K562 (cell line): ENCODE data around the gene SUPT5H. TPM values are rescaled to one million over a fixed set of nuclear protein-coding genes. Genes with fewer than 3 reads are reported as not detected.

Source experiments
- CBFA2T3 ChIP-seq: fragments of 450-650 bp; IDR thresholded peaks from 2 replicates; pipeline ENCODE4 v1.6.1; 2017
- CBX2 ChIP-seq: fragments of 200-600 bp; sonication (generic); IDR thresholded peaks from one replicate; pipeline ENCODE4 v1.6.1; 2012; ENCODE audit warnings: mild to moderate bottlenecking, low read length, inconsistent platforms; ENCODE audit not compliant: insufficient read depth, poor library complexity, severe bottlenecking
- CREB5 ChIP-seq: fragments of 250-450 bp; sonication (Bioruptor Pico); IDR thresholded peaks from 2 replicates; pipeline ENCODE4 v1.5.0; 2020; ENCODE audit warnings: mild to moderate bottlenecking
- CTBP1 ChIP-seq: fragments of 450-650 bp; IDR thresholded peaks from 2 replicates; pipeline ENCODE4 v1.6.1; 2016; ENCODE audit warnings: borderline replicate concordance
- EP300 ChIP-seq: IDR thresholded peaks from 2 replicates; pipeline ENCODE4 v1.6.1; 2012; ENCODE audit warnings: low read length, improper control_type of control experiment
- ESRRB ChIP-seq: fragments of 250-450 bp; sonication (Bioruptor Pico); IDR thresholded peaks from 2 replicates; pipeline ENCODE4 v1.5.0; 2020; ENCODE audit warnings: mild to moderate bottlenecking, moderate library complexity, borderline replicate concordance
- ETV5 ChIP-seq: sonication (generic); formaldehyde crosslinking; IDR thresholded peaks from 2 replicates; pipeline ENCODE4 v1.4.0; 2020; ENCODE audit warnings: low read depth, mild to moderate bottlenecking, missing genetic modification reagents
- FOXP1 ChIP-seq: sonication (generic); formaldehyde crosslinking; IDR thresholded peaks from 2 replicates; pipeline ENCODE4 v1.8.0; 2022; ENCODE audit warnings: mild to moderate bottlenecking, missing genetic modification reagents
- GMEB1 ChIP-seq: fragments of 250-450 bp; sonication (Bioruptor Pico); IDR thresholded peaks from 2 replicates; pipeline ENCODE4 v1.4.0; 2020; ENCODE audit warnings: mild to moderate bottlenecking
- GTF2A2 ChIP-seq: IDR thresholded peaks from 2 replicates; pipeline ENCODE4 v1.6.1; 2016; ENCODE audit warnings: mild to moderate bottlenecking, missing genetic modification characterization, missing compliant biosample characterization
- PHTF2 ChIP-seq: fragments of 250-450 bp; sonication (Bioruptor Pico); IDR thresholded peaks from 2 replicates; pipeline ENCODE4 v1.5.0; 2021; ENCODE audit warnings: mild to moderate bottlenecking
- PPARD ChIP-seq: fragments of 250-450 bp; sonication (Bioruptor Pico); IDR thresholded peaks from 2 replicates; pipeline ENCODE4 v1.8.0; 2022; ENCODE audit warnings: inconsistent platforms, mild to moderate bottlenecking, moderate library complexity
- RAD51 ChIP-seq: fragments of 450-650 bp; IDR thresholded peaks from 2 replicates; pipeline ENCODE4 v1.7.1; 2016; ENCODE audit warnings: low read depth, mild to moderate bottlenecking, borderline replicate concordance
- RCOR1 ChIP-seq, 2 experiments: IDR thresholded peaks; 2 replicates each; pipeline ENCODE4 v1.6.1; 2012; ENCODE audit warnings: low read depth in 2 of 2, low read length in 2 of 2, borderline replicate concordance in 1 of 2, improper control_type of control experiment in 1 of 2
- RNF2 ChIP-seq: sonication (generic); IDR thresholded peaks from 2 replicates; pipeline ENCODE4 v1.6.1; 2016
- THRA ChIP-seq: fragments of 450-650 bp; IDR thresholded peaks from 2 replicates; pipeline ENCODE4 v1.6.1; 2017; ENCODE audit warnings: mild to moderate bottlenecking, moderate library complexity
- USF2 ChIP-seq: sonication (generic); formaldehyde crosslinking; IDR thresholded peaks from 2 replicates; pipeline ENCODE4 v1.5.0; 2020; ENCODE audit warnings: missing genetic modification reagents
- ZBTB34 ChIP-seq: fragments of 250-450 bp; sonication (Bioruptor Pico); IDR thresholded peaks from 2 replicates; pipeline ENCODE4 v1.8.0; 2021; ENCODE audit warnings: mild to moderate bottlenecking, moderate library complexity
- ZNF354B ChIP-seq: fragments of 250-450 bp; sonication (Bioruptor Pico); IDR thresholded peaks from 2 replicates; pipeline ENCODE4 v1.4.0; 2020
- ZNF79 ChIP-seq: fragments of 250-450 bp; sonication (Bioruptor Pico); IDR thresholded peaks from 2 replicates; pipeline ENCODE4 v1.4.0; 2020; ENCODE audit warnings: low read depth, mild to moderate bottlenecking, moderate library complexity
- polyA plus RNA-seq, 8 experiments: library from polyadenylated mRNA; depleted of rRNA in 4 of 8; stranded (reverse) in 5 of 8; unstranded in 3 of 8; fragments of >200 nt; fragmentation: Nextera tagmentation in 2 of 8; fragmentation: Illumina TruSeq in 1 of 8; extraction: Ambion mirVana in 2 of 8; extraction: Trizol in 1 of 8; gene quantifications; 2 replicates each; pipeline versions ENCODE4 v1.2.1 to v1.2.3, GENCODE V29; 2011 to 2014; ENCODE audit warnings: inconsistent platforms in 1 of 8, missing spikeins in 1 of 8
- total RNA-seq, 7 experiments: library from RNA; depleted of rRNA in 6 of 7; stranded (reverse); fragments of >200 nt in 6 of 7; fragmentation: Illumina TruSeq in 2 of 7; extraction: Trizol in 2 of 7; gene quantifications; 2 replicates each; pipeline versions ENCODE4 v1.2.1 to v1.2.3, GENCODE V29; 2011 to 2021; ENCODE audit warnings: low replicate concordance in 1 of 7

SUPT5H gene
- total and polyA plus RNA-seq, 9 of the 15 experiments (the other 6 are each of a cell fraction or from before 2014, with no cell fraction given), result 13.3 to 85.9 (median 35.9) TPM

- no peak for TF ChIP-seq ZBTB34
- no peak for TF ChIP-seq CBFA2T3
- TF ChIP-seq RNF2, result no peak
- TF ChIP-seq EP300, result no peak; the same call in 1 of the 2 replicates
- TF ChIP-seq RAD51, result no peak
- no peak for TF ChIP-seq PPARD (CRISPR knock-in tag)
- no peak for TF ChIP-seq ESRRB (CRISPR knock-in tag)
- TF ChIP-seq ZNF354B (CRISPR knock-in tag), result no peak
- TF ChIP-seq USF2, result no peak
- no peak for TF ChIP-seq PHTF2 (CRISPR knock-in tag)
- TF ChIP-seq THRA, result no peak
- no peak for TF ChIP-seq CREB5 (CRISPR knock-in tag)
- peak; percentile 58 for TF ChIP-seq CTBP1
- TF ChIP-seq RCOR1 (IDR thresholded peaks at IDR 0.05; ENCODE audit: borderline replicate concordance in 1 of 2, low read depth in 2 of 2, low read length in 2 of 2), result no peak
- TF ChIP-seq ETV5, result no peak; the same call in 1 of the 2 replicates
- no peak for TF ChIP-seq GMEB1 (CRISPR knock-in tag)
- no peak for TF ChIP-seq ZNF79 (CRISPR knock-in tag)
- TF ChIP-seq CBX2, result no peak
- no peak for TF ChIP-seq GTF2A2
- no peak for TF ChIP-seq FOXP1
Measured at GRCh38 chr19:39397360-39398296, 47.8 kb upstream of the SUPT5H start (continued).
